Omental fat pad (tissue), 4 donors: ENCODE data around the gene CRHBP. TPM values are rescaled to one million over a fixed set of nuclear protein-coding genes. Genes with fewer than 3 reads are reported as not detected.
"Not testable (repeated sequence)": the region's sequence is repeated elsewhere in the genome, so short reads cannot be mapped to it uniquely, and the experiment has no call there.

Experiments
- ATAC-seq: fragments of 150-250 bp; one replicate; pipeline ENCODE4 v1.9.1; 2016; ENCODE audit warnings: mild to moderate bottlenecking, moderate library complexity; ENCODE audit not compliant: low FRiP score
- DNase-seq: peaks from one replicate; pipeline ENCODE4 v3.0.0-alpha.2; 2019; ENCODE audit warnings: low spot score
- total RNA-seq, 4 donors: library from RNA; depleted of rRNA; stranded (reverse); fragments of >200 nt; gene quantifications; one replicate each; pipeline ENCODE4 v1.1.0, GENCODE V29; 2016
- TF ChIP-seq, protein P1 (sequence below), 3 donors: fragments of 450-650 bp; IDR thresholded peaks; one replicate each; pipeline ENCODE4 v1.5.1; 2016 to 2017; ENCODE audit warnings: antibody characterized with exemption in 3 of 3, mild to moderate bottlenecking in 3 of 3, moderate library complexity in 2 of 3

The CRHBP gene
- total RNA-seq, 4 donors from 2014 or later = 4.3 to 47.6 (median 10.7) TPM

DNA sequence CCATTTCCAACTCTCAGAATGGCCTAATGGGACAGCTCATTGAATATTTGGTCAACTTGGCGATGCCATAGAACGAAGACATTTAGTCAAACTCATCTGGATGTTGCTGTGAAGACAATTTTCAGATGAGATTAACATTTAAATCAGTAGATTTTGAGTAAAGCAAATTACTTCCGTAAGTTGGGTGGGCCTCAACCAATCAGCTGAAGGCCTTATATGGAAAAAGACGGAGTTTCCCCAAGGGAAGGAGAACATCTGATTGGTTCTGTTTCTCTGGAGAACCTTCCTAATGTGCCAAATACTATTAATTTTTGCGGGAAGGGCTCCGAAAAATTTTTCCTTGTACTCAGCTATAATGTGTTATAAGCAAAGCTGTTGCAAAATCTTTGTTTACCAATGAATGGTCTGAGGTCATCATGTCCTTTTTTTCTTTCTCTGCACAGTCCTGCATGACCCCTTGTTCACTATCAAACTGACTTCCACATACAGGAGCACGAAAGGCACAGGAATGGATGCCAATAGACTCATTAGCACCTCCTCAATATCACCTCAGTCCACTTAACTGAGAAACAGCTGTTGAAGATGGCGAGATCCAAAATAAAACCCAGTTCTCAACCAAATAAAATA is 27.8 kb downstream of the CRHBP start:
- TF ChIP-seq, protein P1, sequence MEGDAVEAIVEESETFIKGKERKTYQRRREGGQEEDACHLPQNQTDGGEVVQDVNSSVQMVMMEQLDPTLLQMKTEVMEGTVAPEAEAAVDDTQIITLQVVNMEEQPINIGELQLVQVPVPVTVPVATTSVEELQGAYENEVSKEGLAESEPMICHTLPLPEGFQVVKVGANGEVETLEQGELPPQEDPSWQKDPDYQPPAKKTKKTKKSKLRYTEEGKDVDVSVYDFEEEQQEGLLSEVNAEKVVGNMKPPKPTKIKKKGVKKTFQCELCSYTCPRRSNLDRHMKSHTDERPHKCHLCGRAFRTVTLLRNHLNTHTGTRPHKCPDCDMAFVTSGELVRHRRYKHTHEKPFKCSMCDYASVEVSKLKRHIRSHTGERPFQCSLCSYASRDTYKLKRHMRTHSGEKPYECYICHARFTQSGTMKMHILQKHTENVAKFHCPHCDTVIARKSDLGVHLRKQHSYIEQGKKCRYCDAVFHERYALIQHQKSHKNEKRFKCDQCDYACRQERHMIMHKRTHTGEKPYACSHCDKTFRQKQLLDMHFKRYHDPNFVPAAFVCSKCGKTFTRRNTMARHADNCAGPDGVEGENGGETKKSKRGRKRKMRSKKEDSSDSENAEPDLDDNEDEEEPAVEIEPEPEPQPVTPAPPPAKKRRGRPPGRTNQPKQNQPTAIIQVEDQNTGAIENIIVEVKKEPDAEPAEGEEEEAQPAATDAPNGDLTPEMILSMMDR (IDR thresholded peaks at IDR 0.05) = no peak
- no peak for ATAC-seq
- DNase-seq = no peak

DNA sequence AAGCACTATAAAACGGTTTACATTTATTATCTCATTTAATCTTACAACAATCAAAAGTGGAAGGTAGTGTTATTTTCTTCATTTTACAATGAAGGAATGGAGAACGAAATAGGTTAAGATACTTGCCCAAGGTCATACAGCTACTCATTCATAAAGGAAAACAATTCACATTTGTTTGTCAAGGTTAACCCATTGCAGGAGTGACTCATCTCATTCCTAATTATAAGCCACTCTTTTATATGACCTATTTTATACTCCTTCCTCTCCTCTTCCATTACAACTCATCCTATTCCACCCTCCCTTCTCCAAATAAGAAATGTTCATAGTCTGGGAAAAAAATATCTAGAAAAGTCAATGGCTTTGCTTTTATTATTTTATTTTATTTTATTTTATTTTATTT is 29.6 kb downstream of the CRHBP start:
- ATAC-seq = no peak
- TF ChIP-seq, protein P1 (IDR thresholded peaks at IDR 0.05) = no peak
- DNase-seq = no peak

DNA sequence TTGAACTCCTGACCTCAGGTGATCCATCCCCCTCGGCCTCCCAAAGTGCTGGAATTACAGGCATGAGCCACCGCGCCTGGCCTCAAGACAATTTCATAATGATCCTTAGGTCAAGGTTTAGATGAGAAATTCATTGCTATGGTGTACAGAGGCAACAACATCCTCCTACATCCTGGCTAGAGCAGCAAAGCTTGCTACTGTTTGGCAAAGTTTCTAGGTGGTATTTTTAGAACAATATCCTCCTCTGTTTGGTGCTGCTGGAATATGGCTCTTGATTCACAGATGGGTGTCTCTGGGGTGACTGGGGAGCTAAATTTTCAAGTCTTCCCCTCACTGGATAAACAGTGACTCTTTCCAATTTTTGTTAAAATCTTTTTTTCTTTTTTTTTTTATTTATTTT is 30.6 kb downstream of the CRHBP start:
- TF ChIP-seq, protein P1 (IDR thresholded peaks at IDR 0.05) = no peak
- ATAC-seq = no peak
- DNase-seq = no peak

DNA sequence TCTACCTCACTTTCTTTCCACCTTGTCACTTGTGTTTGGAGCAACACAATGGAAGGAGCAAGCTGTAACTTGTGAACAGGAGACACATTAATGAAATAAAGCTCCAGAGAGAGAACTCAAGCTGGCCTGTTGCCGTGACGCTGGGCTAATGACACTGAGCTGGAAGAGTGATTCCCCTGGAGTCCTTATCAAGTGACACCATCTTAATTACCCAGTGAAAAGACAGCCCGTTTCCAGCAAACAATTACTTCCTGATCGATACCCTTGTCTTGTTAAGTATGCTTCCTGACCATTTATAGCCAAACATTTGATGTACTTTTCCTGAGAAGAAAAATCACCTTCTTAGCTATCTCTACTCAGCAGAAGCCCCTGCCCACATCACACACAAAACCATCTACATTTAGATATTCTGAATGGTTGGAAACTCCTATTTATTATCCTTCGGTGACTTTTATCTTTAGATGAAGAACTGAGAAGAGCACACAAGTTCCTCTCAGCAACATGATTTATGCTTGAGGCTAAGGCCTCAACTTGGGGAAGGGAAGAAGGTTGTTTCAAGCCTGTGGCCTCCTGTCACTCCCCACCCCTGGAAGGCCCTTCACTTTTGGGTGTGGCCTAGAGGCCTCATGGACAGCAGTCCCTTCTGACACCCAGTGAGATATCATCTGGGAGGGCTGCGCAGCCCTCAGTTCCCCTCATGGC is 34.1 kb downstream of the CRHBP start:
- DNase-seq = no peak
- TF ChIP-seq, protein P1 (IDR thresholded peaks at IDR 0.05) = no peak
- ATAC-seq = no peak

DNA sequence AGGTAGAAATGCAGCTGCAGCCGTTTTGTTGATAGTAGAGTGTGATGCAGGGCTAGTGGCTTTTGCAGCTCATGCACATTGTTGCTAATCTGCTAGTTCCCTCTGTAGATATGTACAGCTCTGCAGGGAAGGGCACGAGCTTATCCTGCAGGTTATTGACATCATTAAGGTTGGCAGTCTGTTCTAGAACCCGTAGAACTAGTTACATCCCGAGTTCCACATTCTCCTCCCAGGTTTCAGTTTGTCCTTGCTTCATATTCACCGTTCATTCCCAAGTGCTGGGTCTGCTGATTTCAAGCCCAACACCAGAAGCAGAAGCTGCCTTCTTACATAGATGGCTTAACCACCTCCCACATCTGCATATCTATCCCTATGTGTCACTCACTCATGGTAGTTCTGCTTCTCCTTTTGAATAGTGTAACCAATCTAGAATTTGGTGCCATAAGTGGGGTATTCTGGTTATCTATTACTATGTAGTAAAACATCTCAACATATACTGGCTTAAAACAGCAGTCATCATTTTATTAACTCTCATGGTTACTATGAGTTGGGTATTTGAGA is 38.1 kb downstream of the CRHBP start:
- TF ChIP-seq, protein P1 (IDR thresholded peaks at IDR 0.05) = no peak
- ATAC-seq = no peak
- no peak for DNase-seq

DNA sequence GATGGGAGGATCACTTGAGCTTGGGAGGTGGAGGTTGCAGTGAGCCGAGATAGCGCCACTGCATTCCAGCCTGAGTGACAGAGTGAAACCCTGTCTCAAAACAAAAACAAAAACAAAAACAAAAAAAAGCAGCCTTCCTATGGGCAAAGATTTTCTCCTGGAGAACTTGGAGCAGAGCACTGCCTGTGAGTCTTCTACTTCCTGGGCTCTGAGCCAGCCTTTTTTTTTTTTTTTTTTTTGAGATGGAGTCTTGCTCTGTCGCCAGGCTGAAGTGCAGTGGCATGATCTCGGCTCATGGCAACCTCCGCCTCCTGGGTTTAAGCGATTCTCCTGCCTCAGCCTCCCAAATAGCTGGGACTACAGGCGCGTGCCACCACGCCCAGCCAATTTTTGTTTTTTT is 40.6 kb downstream of the CRHBP start:
- ATAC-seq, DNase-seq: not testable (repeated sequence)

DNA sequence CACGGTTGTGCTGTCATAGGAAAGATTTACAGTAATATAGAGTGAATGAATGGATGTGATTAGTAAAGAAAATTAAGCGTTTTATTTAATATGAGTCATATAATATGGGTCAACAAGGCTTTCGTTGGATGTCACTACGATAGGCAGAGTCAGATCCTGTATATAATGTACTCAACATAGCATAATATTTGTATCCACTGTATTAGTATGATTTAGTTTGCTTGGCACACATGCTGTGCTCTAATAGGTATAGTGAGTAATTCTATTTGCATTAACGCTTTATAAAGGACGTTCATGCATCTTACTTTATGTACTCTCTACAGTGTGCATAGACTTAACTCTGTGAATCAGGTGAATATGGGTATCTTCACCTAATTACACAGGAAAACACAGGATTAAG is 41.5 kb downstream of the CRHBP start:
- ATAC-seq = no peak
- DNase-seq = no peak
- TF ChIP-seq, protein P1 (IDR thresholded peaks at IDR 0.05) = no peak

DNA sequence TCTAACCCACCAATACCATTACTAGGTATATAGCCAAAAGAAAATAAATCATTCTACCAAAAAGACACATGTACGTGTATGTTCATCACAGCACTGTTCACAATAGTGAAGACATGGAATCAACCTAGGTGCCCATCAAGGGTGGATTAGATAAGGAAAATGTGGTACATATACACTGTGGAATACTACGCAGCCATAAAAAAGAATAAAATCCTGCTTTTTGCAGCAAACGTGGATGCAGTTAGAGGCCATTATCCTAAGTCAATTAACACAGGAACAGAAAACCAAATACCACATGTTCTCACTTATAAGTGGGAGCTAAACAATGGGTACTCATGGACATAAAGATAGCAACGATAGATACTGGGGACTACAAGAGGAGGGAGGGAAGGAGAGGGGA is 45.4 kb downstream of the CRHBP start:
- ATAC-seq = not testable (repeated sequence)

More for the DNA sequence above, 45.4 kb downstream of the CRHBP start:
- not testable (repeated sequence) for DNase-seq
